Measurements from ENCODE around the gene CSGALNACT2.

- TF ChIP-seq, protein P1, sequence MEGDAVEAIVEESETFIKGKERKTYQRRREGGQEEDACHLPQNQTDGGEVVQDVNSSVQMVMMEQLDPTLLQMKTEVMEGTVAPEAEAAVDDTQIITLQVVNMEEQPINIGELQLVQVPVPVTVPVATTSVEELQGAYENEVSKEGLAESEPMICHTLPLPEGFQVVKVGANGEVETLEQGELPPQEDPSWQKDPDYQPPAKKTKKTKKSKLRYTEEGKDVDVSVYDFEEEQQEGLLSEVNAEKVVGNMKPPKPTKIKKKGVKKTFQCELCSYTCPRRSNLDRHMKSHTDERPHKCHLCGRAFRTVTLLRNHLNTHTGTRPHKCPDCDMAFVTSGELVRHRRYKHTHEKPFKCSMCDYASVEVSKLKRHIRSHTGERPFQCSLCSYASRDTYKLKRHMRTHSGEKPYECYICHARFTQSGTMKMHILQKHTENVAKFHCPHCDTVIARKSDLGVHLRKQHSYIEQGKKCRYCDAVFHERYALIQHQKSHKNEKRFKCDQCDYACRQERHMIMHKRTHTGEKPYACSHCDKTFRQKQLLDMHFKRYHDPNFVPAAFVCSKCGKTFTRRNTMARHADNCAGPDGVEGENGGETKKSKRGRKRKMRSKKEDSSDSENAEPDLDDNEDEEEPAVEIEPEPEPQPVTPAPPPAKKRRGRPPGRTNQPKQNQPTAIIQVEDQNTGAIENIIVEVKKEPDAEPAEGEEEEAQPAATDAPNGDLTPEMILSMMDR (IDR thresholded peaks at IDR 0.05; ENCODE audit: poor library complexity): no peak
- TF ChIP-seq EZH2phosphoT487 (IDR thresholded peaks at IDR 0.05; ENCODE audit: low read depth, severe bottlenecking, unreplicated experiment) (no peak), EZH2 (IDR thresholded peaks at IDR 0.05; ENCODE audit: borderline replicate concordance) (no peak)
These were observed 84.0 kb downstream of the CSGALNACT2 start for GRCh38 chr10:43222210-43222720.
